Measurements from ENCODE around the gene LAS1L.
"Not testable (repeated sequence)": the region's sequence is repeated elsewhere in the genome, so short reads cannot be mapped to it uniquely, and the experiment has no call there.

The LAS1L gene

DNA sequence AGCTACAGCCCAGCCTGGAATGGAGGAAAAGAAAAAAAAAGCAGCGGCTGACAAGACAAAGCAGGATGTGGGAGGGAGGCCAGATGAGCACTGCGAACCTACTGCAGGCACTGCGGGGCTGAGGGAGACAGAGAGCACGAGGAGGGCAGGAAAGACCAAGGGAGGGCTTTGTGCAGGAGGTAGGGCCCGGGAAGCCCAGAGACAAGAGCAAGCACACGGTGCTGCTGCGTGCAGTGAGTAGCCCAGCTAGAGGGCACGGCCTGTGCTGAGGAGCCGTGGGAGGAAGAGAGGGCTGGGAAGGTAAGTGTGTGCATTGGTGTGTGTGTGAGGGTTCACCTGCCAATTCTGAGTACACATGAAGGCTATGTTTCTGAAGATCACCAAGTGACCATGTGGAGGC lies 15.6 kb downstream of the LAS1L start:
- not testable (repeated sequence) for DNase-seq (ENCODE audit: low read depth in 3 of 3, low spot score in 1 of 3)

DNA sequence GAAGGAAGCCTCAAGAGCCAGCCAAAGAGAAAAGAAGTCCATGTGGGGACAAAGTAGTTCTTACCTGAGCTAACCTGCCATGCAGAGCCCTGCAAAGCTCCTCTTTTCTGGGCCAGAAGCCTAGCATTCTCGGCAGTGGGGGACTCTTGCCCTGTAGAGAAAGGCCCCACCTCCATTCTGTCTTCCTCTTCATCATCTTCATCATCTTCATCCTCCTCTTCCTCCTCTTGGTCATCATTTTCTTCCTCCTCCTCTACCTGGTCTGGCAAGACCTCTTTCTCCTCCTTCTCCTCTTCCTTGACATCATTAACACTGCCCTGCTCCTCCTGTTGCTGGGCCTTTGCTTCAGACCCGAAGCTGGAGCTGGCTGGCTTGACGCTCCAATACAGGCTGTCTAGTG lies 16.7 kb downstream of the LAS1L start:
- no peak for DNase-seq (ENCODE audit: low read depth in 3 of 3, low spot score in 1 of 3)

DNA sequence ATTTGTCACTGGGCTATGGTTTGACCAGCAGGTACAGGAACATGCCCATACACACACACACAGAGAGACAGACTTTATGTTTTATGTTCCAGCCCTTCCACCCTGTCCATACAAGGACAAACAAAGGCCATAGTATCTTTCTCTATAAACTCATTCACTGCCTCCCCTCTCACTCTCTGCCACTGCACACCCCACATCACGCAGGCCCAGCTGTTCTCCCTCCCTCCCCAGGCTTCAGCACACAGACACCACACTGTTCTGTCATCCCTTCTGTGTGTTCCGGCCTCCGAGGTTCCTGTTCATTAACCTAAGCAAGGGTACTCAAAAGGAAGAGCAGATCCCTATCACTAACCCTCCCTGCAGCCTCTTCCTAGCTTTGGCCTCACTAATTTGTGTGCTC lies 17.8 kb downstream of the LAS1L start:
- no peak for DNase-seq (ENCODE audit: low read depth in 3 of 3, low spot score in 1 of 3)

DNA sequence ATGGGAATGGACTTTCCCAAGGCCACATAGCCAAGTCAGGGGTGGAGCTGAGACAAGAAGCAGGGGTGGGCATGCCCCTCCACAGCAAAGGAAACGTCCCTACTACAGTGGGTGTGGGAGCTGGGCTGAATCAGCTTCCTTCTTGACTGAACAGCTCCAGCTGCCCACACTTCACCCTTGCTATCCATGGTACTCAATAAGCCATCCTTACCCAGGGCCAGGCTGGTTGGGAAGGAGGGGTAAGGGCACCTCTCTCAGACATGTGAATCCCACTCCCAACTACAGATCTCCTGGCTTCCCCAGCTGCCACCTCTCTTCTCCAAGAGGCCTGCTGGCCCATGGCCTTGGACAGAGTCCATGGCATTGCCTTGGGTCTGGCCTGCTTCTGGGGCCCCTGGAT lies 21.0 kb downstream of the LAS1L start:
- DNase-seq (ENCODE audit: low read depth in 3 of 3, low spot score in 1 of 3), result no peak

DNA sequence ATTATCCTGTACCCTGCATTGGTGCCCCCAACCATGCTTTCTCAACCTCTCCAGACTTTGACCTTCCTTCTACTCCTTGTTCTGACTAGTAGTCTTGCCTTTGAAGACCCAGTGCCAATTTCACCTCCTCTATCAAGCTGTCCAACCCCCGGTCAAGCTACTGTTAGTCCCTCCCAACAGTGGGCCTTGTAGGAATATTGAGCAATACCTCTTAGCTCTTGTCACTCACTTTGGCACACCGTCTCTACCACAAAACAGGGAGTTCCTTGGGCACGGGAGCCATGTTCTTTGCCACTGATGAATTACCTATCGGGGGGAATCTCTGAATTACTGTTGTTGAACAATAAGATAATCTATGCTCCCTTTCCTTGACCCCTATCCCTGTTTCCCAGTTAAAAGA lies 25.2 kb downstream of the LAS1L start:
- DNase-seq (ENCODE audit: low read depth in 3 of 3, low spot score in 1 of 3), result no peak

DNA sequence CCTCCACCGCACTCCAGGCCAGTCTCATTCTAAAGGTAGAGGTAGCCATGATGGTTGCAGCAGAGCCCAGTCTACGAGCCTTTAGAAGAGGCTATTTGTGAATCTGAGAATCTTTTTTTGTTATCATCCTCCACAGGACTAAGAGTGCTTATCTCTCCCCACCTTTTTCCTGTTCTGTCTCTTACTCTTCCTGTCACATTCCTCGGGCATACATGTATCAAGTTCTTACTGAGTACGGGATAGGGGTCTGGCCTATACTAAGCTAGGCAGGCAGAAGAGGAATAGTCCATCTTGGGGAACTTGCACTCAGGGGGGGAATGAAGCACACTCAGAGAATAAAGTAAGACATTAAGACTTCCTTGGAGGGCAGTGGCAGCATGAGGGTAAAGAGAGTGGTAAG lies 25.7 kb downstream of the LAS1L start:
- no peak for DNase-seq (ENCODE audit: low read depth in 3 of 3, low spot score in 1 of 3)

DNA sequence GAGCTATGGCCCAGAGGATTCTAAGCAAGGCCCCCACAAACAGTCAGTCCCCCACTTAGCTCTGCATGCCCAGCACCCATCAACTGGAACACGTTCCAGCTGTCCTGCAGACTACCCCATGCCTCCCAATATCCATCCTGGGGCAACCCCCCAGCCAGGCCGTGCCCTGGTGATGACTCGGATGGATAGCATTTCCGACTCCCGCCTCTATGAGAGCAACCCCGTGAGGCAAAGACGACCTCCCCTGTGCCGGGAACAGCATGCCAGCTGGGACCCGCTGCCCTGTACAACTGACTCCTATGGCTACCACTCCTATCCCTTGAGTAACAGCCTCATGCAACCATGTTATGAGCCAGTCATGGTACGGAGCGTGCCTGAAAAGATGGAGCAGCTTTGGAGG lies 32.0 kb downstream of the LAS1L start:
- no peak for DNase-seq (ENCODE audit: low read depth in 3 of 3, low spot score in 1 of 3)

DNA sequence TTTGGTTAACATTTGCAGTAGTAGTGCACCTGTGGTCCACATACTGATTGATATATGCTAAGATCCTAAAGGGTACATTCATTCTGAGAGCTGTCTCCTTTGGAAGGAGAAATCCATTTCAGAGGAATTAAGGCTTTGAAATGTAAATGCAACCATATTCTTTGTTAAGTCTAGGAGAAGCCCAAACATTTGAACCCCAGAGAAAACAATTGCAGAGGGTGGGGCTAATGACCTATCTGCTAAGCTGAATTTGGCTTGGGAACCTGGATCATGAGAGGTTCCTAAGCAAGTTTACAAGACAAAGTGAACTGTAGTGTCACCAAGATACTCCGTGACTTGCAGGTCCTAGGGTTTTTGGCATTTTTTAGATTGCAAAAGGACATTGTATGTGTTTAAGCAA lies 41.2 kb downstream of the LAS1L start:
- DNase-seq (ENCODE audit: low read depth in 3 of 3, low spot score in 1 of 3), result no peak

DNA sequence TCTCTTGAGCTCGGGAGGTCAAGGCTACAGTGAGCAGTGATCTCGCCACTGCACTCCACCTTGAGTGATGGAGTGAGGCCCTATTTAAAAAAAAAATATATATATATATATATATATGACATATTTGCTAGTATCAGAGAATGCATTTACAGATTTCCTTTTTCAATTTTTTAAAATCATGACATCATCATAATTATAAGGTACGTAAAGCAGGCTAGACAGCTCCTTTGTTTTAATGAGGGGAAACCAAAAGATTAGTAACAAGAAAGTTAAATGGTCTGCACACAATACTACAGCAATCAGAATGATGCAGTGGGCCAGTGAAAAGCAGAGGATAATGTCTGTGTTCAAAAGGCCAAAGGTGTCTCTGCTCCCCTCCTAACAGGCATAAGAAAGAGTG lies 43.0 kb downstream of the LAS1L start:
- DNase-seq (ENCODE audit: low read depth in 3 of 3, low spot score in 1 of 3), result no peak

DNA sequence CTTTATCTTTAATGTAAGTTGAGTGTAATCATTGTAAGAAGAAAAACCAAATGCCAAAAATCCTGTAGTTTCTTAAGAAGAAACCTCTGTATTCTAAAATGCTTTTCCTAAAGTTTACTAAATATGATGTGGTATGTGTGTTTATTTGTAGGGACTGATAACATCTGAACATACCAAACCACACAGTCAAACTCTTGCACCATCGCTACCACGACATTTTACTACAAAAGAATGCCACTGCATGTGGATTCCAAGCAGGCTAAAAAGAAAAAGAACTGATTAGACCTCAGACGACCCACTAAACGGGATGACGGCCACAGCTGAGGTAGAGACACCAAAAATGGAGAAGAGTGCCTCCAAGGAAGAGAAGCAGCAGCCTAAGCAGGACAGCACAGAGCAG lies 46.1 kb downstream of the LAS1L start:
- DNase-seq (ENCODE audit: low read depth in 3 of 3, low spot score in 1 of 3), result no peak

DNA sequence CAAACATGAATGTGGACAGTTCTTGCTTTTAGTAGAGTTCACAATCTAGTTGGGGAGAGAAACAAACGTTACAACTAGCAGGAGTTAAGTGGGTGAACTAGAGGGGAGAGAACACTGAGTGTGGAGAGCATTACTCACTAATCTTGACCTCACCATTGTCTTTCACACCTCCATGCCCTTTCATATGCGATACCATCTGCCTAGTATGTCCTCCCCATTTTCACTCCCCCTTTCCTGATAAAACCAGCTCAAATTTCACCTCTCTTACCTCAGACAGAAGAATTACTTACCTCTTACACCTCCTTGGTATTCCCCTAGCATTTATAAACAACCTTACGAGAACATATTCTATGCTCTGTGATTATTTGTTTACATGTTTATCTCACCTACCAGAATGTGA lies 53.6 kb downstream of the LAS1L start:
- no peak for DNase-seq (ENCODE audit: low read depth in 3 of 3, low spot score in 1 of 3)

DNA sequence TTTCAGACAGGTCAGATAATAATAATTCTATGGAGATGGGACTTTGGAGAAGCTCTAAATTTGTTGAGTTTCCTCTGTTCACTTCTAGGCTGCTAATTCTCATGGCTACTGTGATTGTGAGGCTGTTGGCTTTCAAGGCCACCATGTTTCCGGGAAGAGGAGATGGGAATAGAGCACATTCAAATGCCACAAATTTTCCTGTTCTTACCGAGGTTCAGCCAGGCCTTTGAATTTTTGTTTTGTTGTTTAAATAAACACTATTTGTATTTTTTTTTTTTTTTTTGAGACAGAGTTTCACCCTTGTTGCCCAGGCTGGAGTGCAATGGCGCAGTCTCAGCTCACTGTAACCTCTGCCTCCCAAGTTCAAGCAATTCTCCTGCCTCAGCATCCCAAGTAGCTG lies 55.5 kb downstream of the LAS1L start:
- not testable (repeated sequence) for DNase-seq (ENCODE audit: low read depth in 3 of 3, low spot score in 1 of 3)

DNA sequence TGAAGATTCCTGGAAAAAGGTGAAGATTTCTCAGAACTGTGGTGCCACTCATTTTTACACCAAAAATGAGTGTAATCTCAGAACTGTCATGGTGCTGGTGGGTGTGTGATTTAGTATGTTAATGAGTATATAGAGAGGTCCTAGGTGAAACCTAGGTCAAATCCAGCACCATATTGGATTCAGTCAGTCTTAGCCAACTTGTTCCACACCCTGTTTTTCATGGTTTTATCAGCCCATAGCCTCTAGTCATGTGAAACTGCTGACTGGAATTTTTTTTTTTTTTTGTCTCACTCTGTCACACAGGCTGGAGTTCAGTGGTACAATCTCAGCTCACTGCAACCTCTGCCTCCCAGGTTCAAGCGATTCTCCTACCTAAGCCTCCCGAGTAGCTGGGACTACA lies 58.0 kb downstream of the LAS1L start:
- DNase-seq (ENCODE audit: low read depth in 3 of 3, low spot score in 1 of 3), result no peak

DNA sequence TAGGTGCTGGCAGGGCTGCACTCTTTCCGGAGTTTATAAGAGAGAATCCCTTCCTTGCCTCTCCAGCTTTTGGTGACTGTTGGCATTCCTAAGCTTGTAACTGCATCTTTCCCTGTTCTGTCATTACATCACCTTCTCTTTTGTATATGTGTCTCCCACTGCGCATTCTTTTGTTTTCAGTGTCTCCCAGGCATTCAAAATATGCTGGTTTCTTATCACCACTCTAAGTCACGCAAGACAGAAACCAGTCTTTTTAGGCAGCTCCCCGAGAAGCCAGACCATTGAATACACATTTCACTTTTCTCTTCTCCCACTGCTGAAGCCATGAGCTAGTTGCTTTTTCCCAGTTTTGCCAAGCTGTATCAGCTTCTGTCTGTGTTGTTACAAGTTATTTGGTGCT lies 71.0 kb downstream of the LAS1L start:
- no peak for DNase-seq (ENCODE audit: low read depth in 3 of 3, low spot score in 1 of 3)

All from stimulated activated CD4-positive, alpha-beta T cell treated with anti-CD3 and anti-CD28 coated beads, TNF-alpha, amount 100 ng/mL, for 1 hour (primary cell).